SH-SY5Y (cell line): ENCODE results near the gene WDR20.

Source experiments
- GATA2 ChIP-seq: IDR thresholded peaks from 2 replicates; pipeline ENCODE4 v1.6.1; 2011; ENCODE audit warnings: mild to moderate bottlenecking, low read depth, low read length
- GATA3 ChIP-seq: IDR thresholded peaks from 2 replicates; pipeline ENCODE4 v1.6.1; 2011; ENCODE audit warnings: low read depth, mild to moderate bottlenecking, low read length, moderate library complexity

DNA sequence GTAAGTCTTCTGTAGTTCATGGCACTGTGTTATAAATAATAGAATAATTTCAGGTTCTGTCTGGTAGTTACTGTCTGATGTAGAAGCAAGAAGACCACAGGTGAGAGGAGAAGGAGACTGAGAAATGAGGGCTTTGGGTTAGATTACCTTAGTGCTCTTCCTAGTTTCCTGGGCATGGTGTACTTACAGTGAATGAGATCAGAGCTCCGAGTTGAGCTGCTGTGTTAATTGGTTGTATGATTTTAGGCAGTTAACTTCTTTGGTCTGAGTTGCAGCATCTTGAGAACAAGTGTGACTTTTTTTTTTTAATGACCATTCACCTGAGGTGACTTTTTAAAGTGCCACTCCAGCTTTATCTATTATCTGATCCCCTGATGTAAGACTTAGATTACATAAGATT is 41.5 kb downstream of the WDR20 start:
- TF ChIP-seq GATA3, result no peak
- TF ChIP-seq GATA2, result no peak
